ENCODE data around the gene PWWP2B. TPM values are rescaled to one million over a fixed set of nuclear protein-coding genes. Genes with fewer than 3 reads are reported as not detected.

The PWWP2B gene
- total RNA-seq, 1 donor from 2014 or later = 7.6 TPM

- no peaks in the 10 kb centered on the region for H3K9me3 Mint-ChIP-seq (ENCODE audit: unreplicated experiment)
- no peak for TF ChIP-seq CTCF (IDR thresholded peaks at IDR 0.05; ENCODE audit: unreplicated experiment)
- no peak for DNase-seq (ENCODE audit: low spot score)
- peaks cover 5% of the 10 kb centered on the region for H3K36me3 Mint-ChIP-seq (ENCODE audit: low read depth, unreplicated experiment)
- no peak overlapping the region for H3K4me3 Mint-ChIP-seq (ENCODE audit: unreplicated experiment)
- peaks cover 5% of the 10 kb centered on the region for H3K27me3 Mint-ChIP-seq (ENCODE audit: unreplicated experiment)
- H3K27ac Mint-ChIP-seq (ENCODE audit: unreplicated experiment) = no peak overlapping the region
- no peaks in the 10 kb centered on the region for H3K4me1 Mint-ChIP-seq (ENCODE audit: unreplicated experiment)
Measured at GRCh38 chr10:132429281-132430230, 32.6 kb downstream of the PWWP2B start.

GRCh38 chr10:132430231-132430743, 33.3 kb downstream of the PWWP2B start:
- Mint-ChIP-seq H3K4me3 (ENCODE audit: unreplicated experiment) (no peak overlapping the region), H3K36me3 (ENCODE audit: low read depth, unreplicated experiment) (peaks cover 5% of the 10 kb centered on the region), H3K27me3 (ENCODE audit: unreplicated experiment) (peaks cover 2% of the 10 kb centered on the region), H3K27ac (ENCODE audit: unreplicated experiment) (no peak overlapping the region), H3K9me3 (ENCODE audit: unreplicated experiment) (no peaks in the 10 kb centered on the region), H3K4me1 (ENCODE audit: unreplicated experiment) (no peaks in the 10 kb centered on the region)
- DNase-seq (ENCODE audit: low spot score) = no peak
- no peak for TF ChIP-seq CTCF (IDR thresholded peaks at IDR 0.05; ENCODE audit: unreplicated experiment)

GRCh38 chr10:132430861-132431271, 33.9 kb downstream of the PWWP2B start:
- no peak for TF ChIP-seq CTCF (IDR thresholded peaks at IDR 0.05; ENCODE audit: unreplicated experiment)
- peaks cover 5% of the 10 kb centered on the region for H3K36me3 Mint-ChIP-seq (ENCODE audit: low read depth, unreplicated experiment)
- no peaks in the 10 kb centered on the region for H3K4me1 Mint-ChIP-seq (ENCODE audit: unreplicated experiment)
- H3K4me3 Mint-ChIP-seq (ENCODE audit: unreplicated experiment) = no peak overlapping the region
- H3K27ac Mint-ChIP-seq (ENCODE audit: unreplicated experiment) = no peak overlapping the region
- no peaks in the 10 kb centered on the region for H3K9me3 Mint-ChIP-seq (ENCODE audit: unreplicated experiment)
- no peak for DNase-seq (ENCODE audit: low spot score)
- H3K27me3 Mint-ChIP-seq (ENCODE audit: unreplicated experiment) = peaks cover 1% of the 10 kb centered on the region

GRCh38 chr10:132431537-132432175, 34.7 kb downstream of the PWWP2B start:
- Mint-ChIP-seq H3K4me1 (ENCODE audit: unreplicated experiment) (no peaks in the 10 kb centered on the region), H3K9me3 (ENCODE audit: unreplicated experiment) (no peaks in the 10 kb centered on the region), H3K27ac (ENCODE audit: unreplicated experiment) (no peak overlapping the region), H3K4me3 (ENCODE audit: unreplicated experiment) (no peak overlapping the region), H3K36me3 (ENCODE audit: low read depth, unreplicated experiment) (peaks cover 5% of the 10 kb centered on the region), H3K27me3 (ENCODE audit: unreplicated experiment) (peaks cover 1% of the 10 kb centered on the region)
- no peak for DNase-seq (ENCODE audit: low spot score)
- no peak for TF ChIP-seq CTCF (IDR thresholded peaks at IDR 0.05; ENCODE audit: unreplicated experiment)
